Loucy (cell line): Measurements from ENCODE around the gene TTLL7.

Source experiments
- CTCF ChIP-seq: fragments of 200-600 bp; sonication (generic); conservative IDR thresholded peaks from 2 replicates; pipeline ENCODE4 v1.5.1; 2014; ENCODE audit warnings: mild to moderate bottlenecking, antibody characterized with exemption, low read length
- EZH2phosphoT487 ChIP-seq: fragments of 200-600 bp; IDR thresholded peaks from 2 replicates; pipeline ENCODE4 v1.6.1; 2018; ENCODE audit warnings: antibody characterized with exemption, mild to moderate bottlenecking, moderate library complexity, borderline replicate concordance

- TF ChIP-seq CTCF (no peak), EZH2phosphoT487 (no peak)
Measured at GRCh38 chr1:83996191-83996590, 2.7 kb downstream of the TTLL7 start.
